PFSK-1 (cell line): ENCODE results near the gene GPR155.

Experiments used
- FOXP2 ChIP-seq: optimal IDR thresholded peaks from 2 replicates; pipeline ENCODE3; 2011; ENCODE audit warnings: borderline replicate concordance, control low read depth, inconsistent platforms; ENCODE audit not compliant: insufficient read depth; ENCODE audit errors: extremely low read length, extremely low read depth
- POLR2AphosphoS5 ChIP-seq: IDR thresholded peaks from 2 replicates; pipeline ENCODE4 v1.6.1; 2012; ENCODE audit warnings: low read depth, mild to moderate bottlenecking, control low read depth, low read length, moderate library complexity
- REST ChIP-seq, 2 experiments: IDR thresholded peaks; 2 replicates each; pipeline versions ENCODE4 v1.6.1 to v1.8.0; 2011 to 2012; ENCODE audit warnings: low read depth in 2 of 2, low read length in 2 of 2, control low read depth in 1 of 2, inconsistent platforms in 1 of 2, mild to moderate bottlenecking in 1 of 2, moderate library complexity in 1 of 2; ENCODE audit not compliant: insufficient read depth in 1 of 2
- SIN3A ChIP-seq: IDR thresholded peaks from 2 replicates; pipeline ENCODE4 v1.6.1; 2012; ENCODE audit warnings: mild to moderate bottlenecking, low read length, moderate library complexity, borderline replicate concordance; ENCODE audit not compliant: insufficient read depth
- TAF1 ChIP-seq: IDR thresholded peaks from 2 replicates; pipeline ENCODE4 v1.6.1; 2012; ENCODE audit warnings: low read length, control low read depth, borderline replicate concordance; ENCODE audit not compliant: insufficient read depth

Gene GPR155

DNA sequence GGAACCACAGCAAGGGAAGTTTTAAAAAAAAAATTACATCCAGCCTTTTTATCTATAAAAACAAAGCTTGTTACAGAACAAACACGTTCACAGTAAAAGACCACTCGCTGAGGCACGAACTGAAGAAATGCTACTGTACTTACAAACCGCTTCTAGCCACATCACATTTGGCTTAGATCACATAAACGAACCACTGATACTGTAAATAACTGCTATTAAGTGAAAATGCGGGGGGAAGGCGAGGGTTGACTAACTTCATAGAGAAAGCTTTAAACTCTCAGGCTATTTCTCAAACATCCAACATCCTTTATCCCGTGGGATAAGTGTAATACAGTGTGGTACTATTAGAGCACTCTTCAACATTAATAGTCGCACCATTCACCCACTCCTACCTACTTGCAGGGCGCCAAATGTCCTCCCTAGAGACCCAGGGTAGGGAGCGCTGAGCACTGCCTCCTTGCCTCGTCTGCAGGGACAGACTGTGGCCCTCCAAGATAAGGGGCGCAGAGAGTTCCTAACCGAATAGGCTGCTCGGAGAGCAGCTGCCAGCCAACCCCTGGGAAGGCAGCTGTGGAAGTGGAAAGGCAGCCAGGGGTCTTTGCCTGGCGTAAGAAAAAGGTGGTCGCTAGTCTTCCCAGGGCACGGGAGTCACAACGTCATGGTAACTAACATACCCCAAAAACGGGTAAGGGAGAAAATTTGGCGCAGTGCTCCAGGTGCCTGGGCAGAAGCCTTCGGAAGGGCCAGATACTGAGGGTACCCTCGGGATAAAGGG is 854 bp downstream of the GPR155 start:
- TF ChIP-seq SIN3A = no peak
- no peak for TF ChIP-seq FOXP2
- no peak for TF ChIP-seq TAF1
- TF ChIP-seq REST (IDR thresholded peaks at IDR 0.05; ENCODE audit: insufficient read depth in 1 of 2, low read depth in 2 of 2, low read length in 2 of 2) = no peak
- no peak for TF ChIP-seq POLR2AphosphoS5

- TF ChIP-seq POLR2AphosphoS5 (no peak), FOXP2 (no peak), TAF1 (no peak), REST (IDR thresholded peaks at IDR 0.05; ENCODE audit: insufficient read depth in 1 of 2, low read depth in 2 of 2, low read length in 2 of 2) (no peak), SIN3A (no peak)
Observed at GRCh38 chr2:174484573-174484972, 2.3 kb downstream of the GPR155 start.

- TF ChIP-seq FOXP2 = no peak
- no peak for TF ChIP-seq POLR2AphosphoS5
- no peak for TF ChIP-seq SIN3A
- no peak for TF ChIP-seq TAF1
- TF ChIP-seq REST (IDR thresholded peaks at IDR 0.05; ENCODE audit: insufficient read depth in 1 of 2, low read depth in 2 of 2, low read length in 2 of 2) = no peak
Observed at GRCh38 chr2:174482854-174483253, 4.0 kb downstream of the GPR155 start.

DNA sequence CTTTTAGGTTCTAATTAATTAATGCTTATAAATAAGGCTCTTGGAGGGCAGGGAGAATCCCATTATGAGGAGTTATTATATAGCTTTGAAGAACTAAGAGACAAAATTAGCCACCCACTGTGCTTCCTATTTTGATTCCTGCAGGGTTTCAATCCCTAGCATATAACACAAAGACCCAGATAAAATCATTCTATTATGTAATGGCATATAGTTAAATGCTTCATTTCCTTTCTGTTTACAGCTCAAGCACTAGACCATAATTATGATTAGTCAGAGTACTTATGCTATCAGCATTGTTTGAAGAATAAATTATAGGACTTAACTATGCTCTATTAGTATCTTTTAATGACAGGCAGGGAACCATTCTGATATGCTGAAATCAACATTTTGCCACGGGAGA is 9.1 kb downstream of the GPR155 start:
- TF ChIP-seq FOXP2 = no peak
- TF ChIP-seq POLR2AphosphoS5 = no peak
- TF ChIP-seq SIN3A = no peak
- TF ChIP-seq TAF1 = no peak
- no peak for TF ChIP-seq REST (IDR thresholded peaks at IDR 0.05; ENCODE audit: insufficient read depth in 1 of 2, low read depth in 2 of 2, low read length in 2 of 2)
